GM12878 (cell line): Measurements from ENCODE around the gene EHHADH. TPM values are rescaled to one million over a fixed set of nuclear protein-coding genes. Genes with fewer than 3 reads are reported as not detected.

ENCODE experiments used
- ATAC-seq: fragments of 200-7000 bp; cut with Tn5 transposase; 3 replicates; pipeline ENCODE4 v1.9.1; 2020; ENCODE audit warnings: mild to moderate bottlenecking, moderate library complexity
- BruUV-seq: library from RNA; stranded (reverse); fragments of 400-500 nt; replicated peaks from 2 replicates; lab custom pipeline; 2021; lab: Mats Ljungman, UMichigan
- CTCF ChIA-PET: fragments of 300-600 bp; sonication (Branson Sonifier 250); formaldehyde crosslinking; extraction: SDS; loops from one replicate; lab custom pipeline; 2021; ENCODE audit warnings: inconsistent platforms; lab: Yijun Ruan, JAX
- POLR2A ChIA-PET: fragments of 350-600 bp; formaldehyde crosslinking; extraction: SDS; loops from one replicate; lab custom pipeline; 2021; ENCODE audit warnings: inconsistent platforms; lab: Charles Lee
- RAD21 ChIA-PET: fragments of 300-600 bp; sonication (Branson Sonifier 250); formaldehyde crosslinking; loops from one replicate; lab custom pipeline; 2023; ENCODE audit warnings: antibody characterized with exemption; ENCODE audit not compliant: unreplicated experiment; lab: Charles Lee
- SMC1A ChIA-PET: fragments of 300-600 bp; sonication (Branson Sonifier 250); formaldehyde crosslinking; loops from one replicate; lab custom pipeline; 2023; ENCODE audit not compliant: unreplicated experiment, uncharacterized antibody; lab: Charles Lee
- DNase-seq: peaks from one replicate; pipeline ENCODE4 v3.0.0-alpha.2; 2011; ENCODE audit warnings: low read depth, low spot score
- FAIRE-seq: peaks from 3 replicates; lab custom pipeline; 2011; peaks lifted over from hg19 to GRCh38; lab: Jason Lieb, UNC
- H2AFZ ChIP-seq: 2 replicates; pipeline ENCODE4 v1.6.0; 2011; ENCODE audit warnings: low read depth, low read length, control low read depth; ENCODE audit not compliant: control insufficient read depth
- H3K27ac ChIP-seq: 2 replicates; pipeline ENCODE4 v1.5.1; 2011; ENCODE audit warnings: control low read depth; ENCODE audit not compliant: control insufficient read depth, insufficient read depth
- H3K27me3 ChIP-seq, 2 experiments: replicated peaks in 1 of 2; 2 replicates each; pipeline versions ENCODE4 v1.6.0 to v1.6.1; 2011; ENCODE audit warnings: low read length in 1 of 2; ENCODE audit not compliant: control insufficient read depth in 2 of 2, insufficient read depth in 2 of 2
- H3K36me3 ChIP-seq, 2 experiments: 2 replicates each; pipeline ENCODE4 v1.5.1; 2011; ENCODE audit warnings: low read length in 1 of 2; ENCODE audit not compliant: control insufficient read depth in 2 of 2, insufficient read depth in 2 of 2
- H3K4me1 ChIP-seq: 2 replicates; pipeline ENCODE4 v1.6.1; 2011; ENCODE audit warnings: mild to moderate bottlenecking, low read length, moderate library complexity, mixed read lengths; ENCODE audit not compliant: control insufficient read depth, insufficient read depth
- H3K4me2 ChIP-seq: 2 replicates; pipeline ENCODE4 v1.6.0; 2011; ENCODE audit warnings: control low read depth; ENCODE audit not compliant: control insufficient read depth, insufficient read depth
- H3K4me3 ChIP-seq: fragments of 200-600 bp; sonication (generic); 2 replicates; pipeline ENCODE4 v1.5.1; 2016
- H3K79me2 ChIP-seq: 2 replicates; pipeline ENCODE4 v1.6.0; 2011; ENCODE audit warnings: low read length; ENCODE audit not compliant: control insufficient read depth, insufficient read depth
- H3K9ac ChIP-seq: 2 replicates; pipeline ENCODE4 v1.8.0; 2011; ENCODE audit warnings: low read length, control low read depth, mixed read lengths; ENCODE audit not compliant: control insufficient read depth, insufficient read depth
- H3K9me3 ChIP-seq: replicated peaks from 3 replicates; pipeline ENCODE4 v1.5.1; 2011; ENCODE audit warnings: mild to moderate bottlenecking, low read length; ENCODE audit not compliant: control insufficient read depth, insufficient read depth
- H4K20me1 ChIP-seq: 2 replicates; pipeline ENCODE4 v1.6.0; 2011; ENCODE audit not compliant: control insufficient read depth, insufficient read depth
- CHD1 ChIP-seq: IDR thresholded peaks from 2 replicates; pipeline ENCODE4 v1.6.1; 2012; ENCODE audit warnings: low read depth, low read length, improper control_type of control experiment
- EGR1 ChIP-seq, 2 experiments: IDR thresholded peaks; 1 replicate in 1 of 2; 2 replicates in 1 of 2; pipeline ENCODE4 v1.6.1; 2011 to 2012; ENCODE audit warnings: low read depth in 2 of 2, low read length in 2 of 2, borderline replicate concordance in 1 of 2, mild to moderate bottlenecking in 1 of 2, moderate library complexity in 1 of 2
- HDGF ChIP-seq: fragments of 450-650 bp; IDR thresholded peaks from 2 replicates; pipeline ENCODE4 v1.6.1; 2016; ENCODE audit warnings: antibody characterized with exemption
- KDM1A ChIP-seq: fragments of 200-600 bp; sonication (generic); IDR thresholded peaks from 2 replicates; pipeline ENCODE4 v1.6.1; 2016; ENCODE audit warnings: borderline replicate concordance
- KLF5 ChIP-seq: fragments of 450-650 bp; IDR thresholded peaks from 2 replicates; pipeline ENCODE4 v1.6.1; 2014; ENCODE audit warnings: mild to moderate bottlenecking; ENCODE audit not compliant: partially characterized antibody
- NBN ChIP-seq: fragments of 450-650 bp; IDR thresholded peaks from 2 replicates; pipeline ENCODE4 v1.6.1; 2016
- PAX8 ChIP-seq: fragments of 450-650 bp; IDR thresholded peaks from 2 replicates; pipeline ENCODE4 v1.6.1; 2017; ENCODE audit warnings: mild to moderate bottlenecking, moderate library complexity
- POLR2A ChIP-seq: IDR thresholded peaks from 2 replicates; pipeline ENCODE4 v1.6.1; 2011; ENCODE audit warnings: low read depth, mild to moderate bottlenecking, low read length
- SRF ChIP-seq, 2 experiments: IDR thresholded peaks; 2 replicates each; pipeline ENCODE4 v1.6.1; 2011; ENCODE audit warnings: low read depth in 2 of 2, low read length in 2 of 2, mild to moderate bottlenecking in 1 of 2, moderate library complexity in 1 of 2
- SUZ12 ChIP-seq: fragments of 200-600 bp; sonication (generic); IDR thresholded peaks from one replicate; pipeline ENCODE4 v1.6.1; 2018; ENCODE audit warnings: antibody characterized with exemption, mild to moderate bottlenecking; ENCODE audit not compliant: unreplicated experiment
- WGBS: methylation state at CpG from one replicate; pipeline ENCODE4 v1.1.6; 2016; ENCODE audit warnings: low lambda C conversion rate; ENCODE audit not compliant: insufficient replicate concordance, insufficient coverage; ENCODE audit errors: missing lambda C conversion rate; 5-methylcytosine and 5-hydroxymethylcytosine counted together
- in situ Hi-C: fragments of 300-500 bp; cut with MboI; formaldehyde crosslinking; loops from 9 replicates; pipeline ENCODE4 v1.14.3; 2018; ENCODE audit warnings: mixed read lengths
- intact Hi-C: fragments of 100-400 bp; cut with micrococcal nuclease; formaldehyde crosslinking; loops from one replicate; pipeline ENCODE4 v1.14.2; 2022; ENCODE audit not compliant: unreplicated experiment
- polyA plus RNA-seq, 11 experiments: library from polyadenylated mRNA; depleted of rRNA in 4 of 11; unstranded in 6 of 11; stranded (reverse) in 5 of 11; fragments of >200 nt; fragmentation: Nextera tagmentation in 4 of 11; fragmentation: Illumina TruSeq in 1 of 11; extraction: Ambion mirVana in 4 of 11; extraction: Trizol in 1 of 11; gene quantifications; 1 replicate in 1 of 11; 2 replicates in 10 of 11; pipeline versions ENCODE4 v1.2.1 to v1.2.3, GENCODE V29; 2011 to 2016; ENCODE audit warnings: inconsistent platforms in 2 of 11, missing spikeins in 2 of 11, low read depth in 1 of 11
- total RNA-seq, 4 experiments: library from RNA; depleted of rRNA in 3 of 4; stranded (reverse); fragments of >200 nt in 3 of 4; fragmentation: Illumina TruSeq in 1 of 4; extraction: Trizol in 1 of 4; gene quantifications; 2 replicates each; pipeline versions ENCODE4 v1.2.1 to v1.2.3, GENCODE V29; 2013 to 2021
- TF ChIP-seq, protein P1 (sequence below): IDR thresholded peaks from 2 replicates; pipeline ENCODE4 v1.6.1; 2011; ENCODE audit warnings: mild to moderate bottlenecking, low read depth, low read length, moderate library complexity; ENCODE audit not compliant: insufficient replicate concordance
- TF ChIP-seq, protein P2 (sequence below): fragments of 450-650 bp; IDR thresholded peaks from 2 replicates; pipeline ENCODE4 v1.6.1; 2017; ENCODE audit warnings: mild to moderate bottlenecking, low read depth, inconsistent platforms; ENCODE audit not compliant: poor library complexity, severe bottlenecking
- TF ChIP-seq, protein P3 (sequence below): fragments of 450-650 bp; IDR thresholded peaks from 2 replicates; pipeline ENCODE4 v1.6.1; 2016; ENCODE audit warnings: mild to moderate bottlenecking
- TF ChIP-seq, protein P4 (sequence below): IDR thresholded peaks from 2 replicates; pipeline ENCODE4 v1.6.1; 2012; ENCODE audit warnings: low read length, inconsistent platforms
- TF ChIP-seq, protein P5 (sequence below): IDR thresholded peaks from 2 replicates; pipeline ENCODE4 v1.6.1; 2012; ENCODE audit warnings: low read depth, low read length, improper control_type of control experiment
- TF ChIP-seq, protein P6 (sequence below): fragments of 150-350 bp; IDR thresholded peaks from 2 replicates; pipeline ENCODE4 v1.6.1; 2014; ENCODE audit warnings: mild to moderate bottlenecking, low read depth, low read length

EHHADH gene
- total and polyA plus RNA-seq, 10 of the 15 experiments (the other 5 are each of a cell fraction or from before 2014, with no cell fraction given): 0.96 to 8.4 (median 5.3) TPM

DNA sequence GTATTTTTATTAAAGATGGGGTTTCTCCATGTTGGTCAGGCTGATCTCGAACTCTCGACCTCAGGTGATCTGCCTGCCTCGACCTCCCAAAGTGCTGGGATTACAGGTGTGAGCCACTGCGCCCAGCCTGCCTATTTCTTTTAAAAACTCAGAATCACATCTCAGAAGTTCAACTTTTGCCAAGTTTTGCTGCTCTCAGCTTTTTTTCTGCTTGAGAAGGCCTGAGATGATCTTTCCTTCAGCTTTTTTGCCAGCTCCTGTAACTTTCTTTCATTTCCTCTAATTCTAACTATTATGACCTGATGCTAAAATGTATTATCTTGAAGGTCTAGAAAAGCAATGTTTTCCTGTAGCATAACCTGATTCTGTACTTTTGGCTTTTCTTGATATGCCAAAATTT, 9.6 kb upstream of the EHHADH start:
- Histone ChIP-seq H2AFZ (no peak overlapping the region), H3K9me3 (no peaks in the 10 kb centered on the region), H3K4me1 (no peaks in the 10 kb centered on the region), H3K4me3 (no peak overlapping the region), H4K20me1 (no peaks in the 10 kb centered on the region), H3K9ac (no peak overlapping the region), H3K27ac (no peak overlapping the region), H3K36me3 (no peaks in the 10 kb centered on the region), H3K27me3 (no peaks in the 10 kb centered on the region), H3K4me2 (no peak overlapping the region), H3K79me2 (no peaks in the 10 kb centered on the region)
- ATAC-seq (no peak), DNase-seq (no peak), FAIRE-seq (no peak)
- 16% methylated on average over 4 of the region's 4 CpGs for WGBS
- intact Hi-C loops: no loop called here
- SMC1A ChIA-PET: no interaction called here
- POLR2A ChIA-PET: interaction anchor here (0.7 kb wide), 1 partner anchor 27 kb away, joined by 4 read pairs; no protein-coding TSS in a partner anchor
- CTCF ChIA-PET: no interaction called here
- RAD21 ChIA-PET: no interaction called here
- in situ Hi-C loops: no loop called here
- BruUV-seq: no TSS peak
- TF ChIP-seq HDGF (no peak), EGR1 (IDR thresholded peaks at IDR 0.05; ENCODE audit: borderline replicate concordance in 1 of 2, low read depth in 2 of 2, low read length in 2 of 2) (no peak), CHD1 (no peak), KLF5 (no peak), POLR2A (no peak), NBN (no peak), SRF (IDR thresholded peaks at IDR 0.05; ENCODE audit: low read depth in 2 of 2, low read length in 2 of 2) (no peak), PAX8 (no peak), KDM1A (no peak), SUZ12 (no peak)
- TF ChIP-seq, protein P1, sequence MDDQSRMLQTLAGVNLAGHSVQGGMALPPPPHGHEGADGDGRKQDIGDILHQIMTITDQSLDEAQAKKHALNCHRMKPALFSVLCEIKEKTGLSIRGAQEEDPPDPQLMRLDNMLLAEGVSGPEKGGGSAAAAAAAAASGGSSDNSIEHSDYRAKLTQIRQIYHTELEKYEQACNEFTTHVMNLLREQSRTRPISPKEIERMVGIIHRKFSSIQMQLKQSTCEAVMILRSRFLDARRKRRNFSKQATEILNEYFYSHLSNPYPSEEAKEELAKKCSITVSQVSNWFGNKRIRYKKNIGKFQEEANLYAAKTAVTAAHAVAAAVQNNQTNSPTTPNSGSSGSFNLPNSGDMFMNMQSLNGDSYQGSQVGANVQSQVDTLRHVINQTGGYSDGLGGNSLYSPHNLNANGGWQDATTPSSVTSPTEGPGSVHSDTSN: no peak
- TF ChIP-seq, protein P2, sequence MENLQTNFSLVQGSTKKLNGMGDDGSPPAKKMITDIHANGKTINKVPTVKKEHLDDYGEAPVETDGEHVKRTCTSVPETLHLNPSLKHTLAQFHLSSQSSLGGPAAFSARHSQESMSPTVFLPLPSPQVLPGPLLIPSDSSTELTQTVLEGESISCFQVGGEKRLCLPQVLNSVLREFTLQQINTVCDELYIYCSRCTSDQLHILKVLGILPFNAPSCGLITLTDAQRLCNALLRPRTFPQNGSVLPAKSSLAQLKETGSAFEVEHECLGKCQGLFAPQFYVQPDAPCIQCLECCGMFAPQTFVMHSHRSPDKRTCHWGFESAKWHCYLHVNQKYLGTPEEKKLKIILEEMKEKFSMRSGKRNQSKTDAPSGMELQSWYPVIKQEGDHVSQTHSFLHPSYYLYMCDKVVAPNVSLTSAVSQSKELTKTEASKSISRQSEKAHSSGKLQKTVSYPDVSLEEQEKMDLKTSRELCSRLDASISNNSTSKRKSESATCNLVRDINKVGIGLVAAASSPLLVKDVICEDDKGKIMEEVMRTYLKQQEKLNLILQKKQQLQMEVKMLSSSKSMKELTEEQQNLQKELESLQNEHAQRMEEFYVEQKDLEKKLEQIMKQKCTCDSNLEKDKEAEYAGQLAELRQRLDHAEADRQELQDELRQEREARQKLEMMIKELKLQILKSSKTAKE: no peak
- TF ChIP-seq, protein P3, sequence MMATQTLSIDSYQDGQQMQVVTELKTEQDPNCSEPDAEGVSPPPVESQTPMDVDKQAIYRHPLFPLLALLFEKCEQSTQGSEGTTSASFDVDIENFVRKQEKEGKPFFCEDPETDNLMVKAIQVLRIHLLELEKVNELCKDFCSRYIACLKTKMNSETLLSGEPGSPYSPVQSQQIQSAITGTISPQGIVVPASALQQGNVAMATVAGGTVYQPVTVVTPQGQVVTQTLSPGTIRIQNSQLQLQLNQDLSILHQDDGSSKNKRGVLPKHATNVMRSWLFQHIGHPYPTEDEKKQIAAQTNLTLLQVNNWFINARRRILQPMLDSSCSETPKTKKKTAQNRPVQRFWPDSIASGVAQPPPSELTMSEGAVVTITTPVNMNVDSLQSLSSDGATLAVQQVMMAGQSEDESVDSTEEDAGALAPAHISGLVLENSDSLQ: no peak
- TF ChIP-seq, protein P4, sequence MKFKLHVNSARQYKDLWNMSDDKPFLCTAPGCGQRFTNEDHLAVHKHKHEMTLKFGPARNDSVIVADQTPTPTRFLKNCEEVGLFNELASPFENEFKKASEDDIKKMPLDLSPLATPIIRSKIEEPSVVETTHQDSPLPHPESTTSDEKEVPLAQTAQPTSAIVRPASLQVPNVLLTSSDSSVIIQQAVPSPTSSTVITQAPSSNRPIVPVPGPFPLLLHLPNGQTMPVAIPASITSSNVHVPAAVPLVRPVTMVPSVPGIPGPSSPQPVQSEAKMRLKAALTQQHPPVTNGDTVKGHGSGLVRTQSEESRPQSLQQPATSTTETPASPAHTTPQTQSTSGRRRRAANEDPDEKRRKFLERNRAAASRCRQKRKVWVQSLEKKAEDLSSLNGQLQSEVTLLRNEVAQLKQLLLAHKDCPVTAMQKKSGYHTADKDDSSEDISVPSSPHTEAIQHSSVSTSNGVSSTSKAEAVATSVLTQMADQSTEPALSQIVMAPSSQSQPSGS: no peak
- TF ChIP-seq, protein P5, sequence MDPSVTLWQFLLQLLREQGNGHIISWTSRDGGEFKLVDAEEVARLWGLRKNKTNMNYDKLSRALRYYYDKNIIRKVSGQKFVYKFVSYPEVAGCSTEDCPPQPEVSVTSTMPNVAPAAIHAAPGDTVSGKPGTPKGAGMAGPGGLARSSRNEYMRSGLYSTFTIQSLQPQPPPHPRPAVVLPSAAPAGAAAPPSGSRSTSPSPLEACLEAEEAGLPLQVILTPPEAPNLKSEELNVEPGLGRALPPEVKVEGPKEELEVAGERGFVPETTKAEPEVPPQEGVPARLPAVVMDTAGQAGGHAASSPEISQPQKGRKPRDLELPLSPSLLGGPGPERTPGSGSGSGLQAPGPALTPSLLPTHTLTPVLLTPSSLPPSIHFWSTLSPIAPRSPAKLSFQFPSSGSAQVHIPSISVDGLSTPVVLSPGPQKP: no peak
- TF ChIP-seq, protein P6, sequence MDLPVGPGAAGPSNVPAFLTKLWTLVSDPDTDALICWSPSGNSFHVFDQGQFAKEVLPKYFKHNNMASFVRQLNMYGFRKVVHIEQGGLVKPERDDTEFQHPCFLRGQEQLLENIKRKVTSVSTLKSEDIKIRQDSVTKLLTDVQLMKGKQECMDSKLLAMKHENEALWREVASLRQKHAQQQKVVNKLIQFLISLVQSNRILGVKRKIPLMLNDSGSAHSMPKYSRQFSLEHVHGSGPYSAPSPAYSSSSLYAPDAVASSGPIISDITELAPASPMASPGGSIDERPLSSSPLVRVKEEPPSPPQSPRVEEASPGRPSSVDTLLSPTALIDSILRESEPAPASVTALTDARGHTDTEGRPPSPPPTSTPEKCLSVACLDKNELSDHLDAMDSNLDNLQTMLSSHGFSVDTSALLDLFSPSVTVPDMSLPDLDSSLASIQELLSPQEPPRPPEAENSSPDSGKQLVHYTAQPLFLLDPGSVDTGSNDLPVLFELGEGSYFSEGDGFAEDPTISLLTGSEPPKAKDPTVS: no peak
